T-helper 1 cell treated with Interleukin-12 subunit alpha and Interleukin-12 subunit beta and Interleukin-4 antibody, amounts not matched to agents 30 μg/mL and 1 μg/mL, for 36 hours (primary cell): ENCODE measurements around the gene TMEM178B.

ENCODE experiments used
- H3K27ac Mint-ChIP-seq: one replicate; pipeline ENCODE4 v1.8.0; 2021; ENCODE audit warnings: mild to moderate bottlenecking, mixed read lengths
- H3K27me3 Mint-ChIP-seq: one replicate; pipeline ENCODE4 v1.8.0; 2021; ENCODE audit warnings: low read depth, mixed read lengths
- H3K36me3 Mint-ChIP-seq: one replicate; pipeline ENCODE4 v1.8.0; 2021; ENCODE audit warnings: low read depth, mixed read lengths
- H3K4me1 Mint-ChIP-seq: one replicate; pipeline ENCODE4 v1.8.0; 2021; ENCODE audit warnings: low read depth, mixed read lengths
- H3K4me3 Mint-ChIP-seq: one replicate; pipeline ENCODE4 v1.8.0; 2021; ENCODE audit warnings: mild to moderate bottlenecking, moderate library complexity, mixed read lengths
- H3K9me3 Mint-ChIP-seq: one replicate; pipeline ENCODE4 v1.8.0; 2021; ENCODE audit warnings: mixed read lengths

TMEM178B gene

DNA sequence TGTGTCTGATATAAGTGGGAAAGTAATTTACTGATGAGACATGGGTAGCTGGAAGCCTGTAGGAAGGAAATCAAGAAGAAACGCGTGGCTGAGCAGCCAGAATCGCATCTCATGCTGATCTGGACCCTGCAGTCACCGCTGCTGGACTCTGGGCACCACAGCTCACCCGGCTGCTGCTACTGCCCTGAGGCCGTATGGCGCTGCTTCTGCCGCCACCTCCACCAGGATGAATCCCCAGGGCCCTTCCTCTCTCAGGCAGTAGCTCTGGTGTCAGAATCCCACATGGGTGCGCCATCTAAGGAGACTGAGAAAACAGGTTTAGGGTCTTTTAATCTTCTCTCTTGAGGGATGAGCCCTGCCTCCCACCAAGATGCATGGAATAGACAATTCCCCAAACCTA, 407.1 kb downstream of the TMEM178B start:
- peaks cover 9% of the 10 kb centered on the region for H3K27me3 Mint-ChIP-seq
- no peak overlapping the region for H3K4me3 Mint-ChIP-seq
- no peaks in the 10 kb centered on the region for H3K9me3 Mint-ChIP-seq
- H3K4me1 Mint-ChIP-seq, result peaks cover 9% of the 10 kb centered on the region
- H3K36me3 Mint-ChIP-seq, result no peaks in the 10 kb centered on the region
- H3K27ac Mint-ChIP-seq, result no peak overlapping the region

DNA sequence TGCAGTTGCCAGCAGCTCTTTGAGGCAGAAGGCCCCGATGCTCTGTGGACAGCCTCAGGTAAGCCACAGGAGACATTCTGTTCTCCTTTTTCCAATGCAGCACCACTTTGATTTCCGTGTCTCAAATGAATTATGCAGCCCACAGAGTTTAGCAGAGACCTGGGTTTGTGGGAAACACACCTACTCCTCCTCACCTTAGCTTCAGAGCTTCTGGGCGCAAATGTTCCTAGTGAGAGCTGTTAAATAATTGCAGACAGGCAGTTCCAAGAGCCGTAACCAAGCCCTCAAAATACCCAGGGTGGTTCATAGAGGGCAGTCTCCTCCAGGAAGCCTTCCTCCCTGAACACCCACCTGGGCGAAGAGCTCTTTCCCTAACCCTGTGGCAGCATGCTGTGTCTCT, 408.1 kb downstream of the TMEM178B start:
- H3K36me3 Mint-ChIP-seq, result no peaks in the 10 kb centered on the region
- H3K9me3 Mint-ChIP-seq, result no peaks in the 10 kb centered on the region
- no peak overlapping the region for H3K4me3 Mint-ChIP-seq

DNA sequence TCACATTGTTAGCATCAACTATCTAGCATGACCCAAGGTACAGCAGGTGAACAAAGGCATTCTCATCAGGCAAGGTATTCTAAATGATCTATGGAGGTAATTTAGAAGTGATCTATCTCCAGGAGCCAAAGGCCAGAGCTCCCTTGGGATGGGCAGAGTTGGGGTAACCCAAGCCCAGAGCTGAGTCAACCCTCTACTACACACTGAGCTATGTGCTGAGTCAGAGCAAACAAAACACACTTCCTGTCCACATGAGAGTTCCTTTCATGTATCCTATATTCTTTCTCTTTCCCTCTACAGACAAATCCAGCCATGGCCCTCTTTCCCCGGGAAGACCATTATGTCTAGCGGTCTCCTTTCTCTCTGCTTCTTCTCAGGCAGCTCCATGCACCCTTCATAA, 409.2 kb downstream of the TMEM178B start:
- H3K36me3 Mint-ChIP-seq, result no peaks in the 10 kb centered on the region
- H3K27me3 Mint-ChIP-seq, result peaks cover 9% of the 10 kb centered on the region
- peaks cover 9% of the 10 kb centered on the region for H3K4me1 Mint-ChIP-seq
- no peaks in the 10 kb centered on the region for H3K9me3 Mint-ChIP-seq
- no peak overlapping the region for H3K27ac Mint-ChIP-seq
- no peak overlapping the region for H3K4me3 Mint-ChIP-seq

More for the DNA sequence above, 408.1 kb downstream of the TMEM178B start:
- Mint-ChIP-seq H3K27ac (no peak overlapping the region), H3K27me3 (peaks cover 9% of the 10 kb centered on the region), H3K4me1 (peaks cover 9% of the 10 kb centered on the region)

DNA sequence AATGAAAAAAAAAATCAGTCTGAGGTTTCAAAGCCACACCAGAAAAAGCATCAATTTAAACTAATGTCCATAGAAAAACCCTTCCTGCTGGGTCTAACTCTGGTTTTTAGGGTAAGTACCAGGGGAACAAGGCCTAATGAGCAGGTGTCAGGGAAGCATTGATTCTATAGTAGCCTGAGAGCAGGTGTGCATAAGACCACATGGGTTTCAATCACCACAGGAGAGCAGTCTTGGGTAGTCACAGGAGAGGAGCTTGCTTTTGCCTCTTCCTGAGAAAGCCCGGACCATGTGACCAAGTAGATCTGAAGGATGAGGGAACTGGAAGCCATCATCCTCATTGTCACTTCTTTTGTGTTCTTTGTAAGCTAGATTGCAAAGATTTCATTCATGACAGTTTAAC, 411.0 kb downstream of the TMEM178B start:
- no peaks in the 10 kb centered on the region for H3K9me3 Mint-ChIP-seq
- H3K36me3 Mint-ChIP-seq, result no peaks in the 10 kb centered on the region
- peaks cover 16% of the 10 kb centered on the region for H3K27me3 Mint-ChIP-seq

DNA sequence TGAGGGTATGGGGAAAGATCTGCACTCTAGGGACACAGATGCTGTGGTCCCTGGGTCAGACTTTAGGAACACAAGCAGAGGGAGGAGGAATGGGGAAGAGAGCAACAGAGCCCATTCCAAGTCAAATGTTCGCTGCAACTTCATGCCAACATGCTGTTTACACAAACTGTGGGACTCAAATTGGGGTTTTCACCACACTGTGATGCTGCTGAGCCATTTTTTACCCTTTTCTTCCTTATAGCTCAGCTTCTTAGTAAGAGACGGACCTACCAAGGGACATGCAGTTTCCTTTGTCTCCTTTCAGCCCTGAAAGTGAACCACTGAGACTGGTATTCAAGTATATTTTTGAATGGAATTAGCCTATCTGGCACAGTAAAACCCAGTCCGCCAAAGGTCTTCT, 413.1 kb downstream of the TMEM178B start:
- no peak overlapping the region for H3K4me3 Mint-ChIP-seq

More for the DNA sequence above, 411.0 kb downstream of the TMEM178B start:
- H3K4me3 Mint-ChIP-seq, result no peak overlapping the region
- peaks cover 9% of the 10 kb centered on the region for H3K4me1 Mint-ChIP-seq
- H3K27ac Mint-ChIP-seq, result no peak overlapping the region

DNA sequence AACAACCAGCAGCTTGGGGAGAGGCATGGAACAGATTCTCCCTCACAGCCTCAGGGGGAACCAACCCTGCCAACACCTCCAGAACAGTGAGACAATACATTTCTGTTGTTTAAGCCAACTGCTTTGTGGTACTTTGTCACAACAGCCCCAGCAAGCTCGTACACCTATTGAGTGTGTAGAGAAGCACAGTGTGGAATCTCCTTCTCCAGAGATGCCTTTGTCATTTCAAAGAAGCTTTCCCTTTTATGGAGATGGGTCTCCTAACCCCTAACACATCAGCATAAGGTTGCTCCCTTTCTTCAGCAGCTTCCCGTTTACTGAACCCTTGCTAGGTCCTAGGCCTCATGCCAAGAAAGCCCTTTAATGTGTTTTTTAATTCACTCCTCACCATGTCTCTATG, 416.6 kb downstream of the TMEM178B start:
- Mint-ChIP-seq H3K9me3 (no peaks in the 10 kb centered on the region), H3K4me1 (no peaks in the 10 kb centered on the region), H3K4me3 (no peak overlapping the region), H3K36me3 (no peaks in the 10 kb centered on the region), H3K27ac (no peak overlapping the region), H3K27me3 (peaks cover 31% of the 10 kb centered on the region)

More for the DNA sequence above, 413.1 kb downstream of the TMEM178B start:
- peaks cover 9% of the 10 kb centered on the region for H3K4me1 Mint-ChIP-seq
- no peaks in the 10 kb centered on the region for H3K36me3 Mint-ChIP-seq
- no peaks in the 10 kb centered on the region for H3K9me3 Mint-ChIP-seq
- peaks cover 16% of the 10 kb centered on the region for H3K27me3 Mint-ChIP-seq
- H3K27ac Mint-ChIP-seq, result no peak overlapping the region

DNA sequence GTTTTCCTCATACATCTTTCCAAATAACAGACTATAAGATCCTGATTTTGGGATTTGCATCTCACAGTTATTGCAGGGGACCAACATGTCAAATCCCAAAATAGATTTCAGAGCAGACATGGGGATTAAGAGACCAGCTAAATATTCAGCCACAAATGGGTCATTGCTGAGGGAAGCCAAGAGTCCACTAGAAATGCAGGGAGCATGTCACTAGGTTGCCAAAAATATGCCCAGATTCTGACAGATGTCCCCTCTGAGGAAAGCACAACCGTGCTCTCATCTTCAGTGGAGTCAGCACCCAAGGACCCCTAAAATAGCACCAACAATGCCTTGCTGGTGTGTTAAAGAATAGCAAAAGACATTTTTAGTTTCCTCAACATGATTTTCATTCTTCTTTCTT, 421.2 kb downstream of the TMEM178B start:
- Mint-ChIP-seq H3K4me1 (no peaks in the 10 kb centered on the region), H3K9me3 (no peaks in the 10 kb centered on the region), H3K27ac (no peak overlapping the region), H3K27me3 (peaks cover 31% of the 10 kb centered on the region), H3K36me3 (no peaks in the 10 kb centered on the region), H3K4me3 (no peak overlapping the region)

DNA sequence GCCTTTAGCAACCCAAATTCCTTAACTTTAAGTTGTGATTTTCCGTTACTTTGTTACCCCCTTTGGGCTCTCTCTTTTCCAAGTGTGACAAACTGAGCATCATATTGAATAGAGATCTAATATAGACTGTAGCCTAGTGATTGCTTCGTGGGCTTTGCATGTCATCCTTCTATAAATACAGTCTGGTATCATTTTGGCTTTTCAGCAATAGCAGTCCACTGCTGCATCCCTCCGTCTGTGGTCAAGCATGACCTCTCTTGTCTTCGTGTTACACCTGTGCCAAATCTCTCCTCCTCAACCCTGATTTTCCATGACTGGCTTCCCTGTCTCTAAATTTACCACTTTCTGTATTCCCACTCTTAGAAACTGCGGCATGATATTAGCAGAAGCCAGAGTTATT, 423.5 kb downstream of the TMEM178B start:
- Mint-ChIP-seq H3K27ac (no peak overlapping the region), H3K36me3 (no peaks in the 10 kb centered on the region), H3K27me3 (peaks cover 43% of the 10 kb centered on the region), H3K4me1 (no peaks in the 10 kb centered on the region), H3K4me3 (no peak overlapping the region), H3K9me3 (no peaks in the 10 kb centered on the region)

DNA sequence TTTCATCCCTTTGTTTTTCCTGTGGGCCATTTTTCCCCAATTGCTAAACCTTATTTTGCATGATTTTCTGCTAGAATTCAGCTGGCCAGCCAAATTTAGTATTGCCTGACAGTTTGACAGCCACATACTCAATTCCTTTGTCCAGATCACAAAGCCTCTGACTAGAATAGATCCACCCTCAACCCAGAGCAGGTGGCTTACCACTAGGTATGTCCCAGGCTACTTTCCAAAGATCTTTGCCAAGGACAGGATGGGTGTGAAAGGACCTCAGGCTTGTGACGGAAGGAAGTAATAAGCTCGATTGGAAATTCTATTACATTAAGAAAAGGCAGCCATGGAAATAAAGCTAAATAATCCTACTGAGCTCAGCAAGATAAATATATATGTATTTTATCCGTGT, 426.7 kb downstream of the TMEM178B start:
- no peak overlapping the region for H3K27ac Mint-ChIP-seq
- peaks cover 42% of the 10 kb centered on the region for H3K27me3 Mint-ChIP-seq
- H3K4me3 Mint-ChIP-seq, result no peak overlapping the region
- H3K36me3 Mint-ChIP-seq, result no peaks in the 10 kb centered on the region
- H3K9me3 Mint-ChIP-seq, result no peaks in the 10 kb centered on the region
- no peaks in the 10 kb centered on the region for H3K4me1 Mint-ChIP-seq

DNA sequence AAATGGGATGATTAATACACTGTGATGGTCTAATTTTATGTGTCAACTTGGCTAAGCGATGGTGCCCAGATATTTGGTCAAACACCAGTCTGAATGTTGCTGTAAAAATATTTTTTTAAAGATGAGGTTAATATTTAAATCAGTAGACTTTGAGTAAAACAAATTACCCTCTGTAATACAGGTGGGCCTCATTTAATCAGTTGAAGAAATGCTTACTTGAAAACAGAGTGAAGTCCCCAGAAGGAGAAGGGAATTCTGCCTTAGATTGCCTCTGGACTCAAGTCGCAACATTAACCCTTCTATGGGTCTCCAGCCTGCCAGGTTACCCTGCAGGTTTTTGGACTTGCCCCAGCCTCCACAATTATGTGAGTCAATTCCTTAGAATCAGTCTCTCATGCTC, 427.6 kb downstream of the TMEM178B start:
- Mint-ChIP-seq H3K27ac (no peak overlapping the region), H3K4me1 (no peaks in the 10 kb centered on the region), H3K4me3 (no peak overlapping the region), H3K9me3 (no peaks in the 10 kb centered on the region), H3K36me3 (no peaks in the 10 kb centered on the region), H3K27me3 (peaks cover 47% of the 10 kb centered on the region)

DNA sequence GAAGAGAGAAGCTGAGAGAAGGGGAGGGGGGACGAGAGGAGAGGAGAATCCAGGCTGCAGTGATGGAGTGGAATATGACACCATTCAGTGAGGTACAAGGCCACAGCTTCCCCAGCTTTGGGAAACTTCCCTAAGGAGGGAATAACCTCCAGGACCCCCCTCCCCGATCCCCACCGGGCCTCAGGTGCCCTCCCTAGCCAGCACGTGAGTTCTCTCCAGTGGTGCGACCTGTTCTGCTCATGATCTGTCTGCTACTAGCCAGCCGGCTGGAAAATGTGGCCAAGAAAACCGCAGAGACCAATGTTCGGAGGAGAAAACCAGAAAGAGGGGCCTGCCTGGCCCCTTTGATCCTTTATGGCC, 437.4 kb downstream of the TMEM178B start:
- H3K36me3 Mint-ChIP-seq, result peaks cover 5% of the 10 kb centered on the region
- peaks cover 5% of the 10 kb centered on the region for H3K4me1 Mint-ChIP-seq
- H3K27me3 Mint-ChIP-seq, result peaks cover 78% of the 10 kb centered on the region
- no peak overlapping the region for H3K27ac Mint-ChIP-seq
- no peak overlapping the region for H3K4me3 Mint-ChIP-seq
- H3K9me3 Mint-ChIP-seq, result peaks cover 4% of the 10 kb centered on the region

DNA sequence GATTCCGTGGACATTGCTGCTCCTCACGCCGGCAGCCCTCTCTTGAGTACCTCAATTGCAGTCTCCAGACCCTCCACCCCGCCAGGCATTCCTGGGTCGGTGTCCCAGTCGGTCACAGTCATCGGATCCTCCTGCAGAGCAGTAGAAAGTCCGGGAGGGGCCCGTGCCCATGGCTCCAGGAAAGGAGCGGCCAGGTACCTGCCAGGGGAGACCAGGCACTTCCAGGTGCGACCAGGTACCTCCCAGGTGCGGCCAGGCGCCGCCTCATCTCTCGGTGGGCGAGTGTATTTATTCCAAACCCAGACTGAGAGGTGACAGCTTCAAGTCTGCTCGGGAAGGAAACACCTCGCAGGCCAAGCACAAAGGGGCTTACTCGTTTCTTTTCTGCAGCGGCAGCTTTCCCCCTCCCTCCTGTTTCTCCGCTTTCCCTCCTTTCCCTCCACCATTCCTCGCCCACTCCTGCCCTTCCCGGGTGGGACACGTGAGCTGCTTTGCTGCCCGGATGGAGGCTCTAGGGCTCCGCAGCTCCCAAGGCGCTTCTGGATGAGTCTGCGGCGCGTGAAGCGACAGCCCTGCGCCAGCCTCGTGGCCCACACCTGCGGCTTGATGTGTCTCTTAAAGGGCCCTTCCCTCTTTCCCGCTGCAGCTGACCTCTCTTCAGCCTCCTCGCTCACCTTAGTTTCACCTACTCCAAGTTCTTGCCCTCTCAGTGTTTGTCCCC, 438.0 kb downstream of the TMEM178B start:
- Mint-ChIP-seq H3K36me3 (peaks cover 5% of the 10 kb centered on the region), H3K4me1 (peaks cover 5% of the 10 kb centered on the region), H3K27me3 (peaks cover 75% of the 10 kb centered on the region), H3K27ac (no peak overlapping the region), H3K9me3 (peaks cover 4% of the 10 kb centered on the region), H3K4me3 (peak overlapping the region; percentile 69)

DNA sequence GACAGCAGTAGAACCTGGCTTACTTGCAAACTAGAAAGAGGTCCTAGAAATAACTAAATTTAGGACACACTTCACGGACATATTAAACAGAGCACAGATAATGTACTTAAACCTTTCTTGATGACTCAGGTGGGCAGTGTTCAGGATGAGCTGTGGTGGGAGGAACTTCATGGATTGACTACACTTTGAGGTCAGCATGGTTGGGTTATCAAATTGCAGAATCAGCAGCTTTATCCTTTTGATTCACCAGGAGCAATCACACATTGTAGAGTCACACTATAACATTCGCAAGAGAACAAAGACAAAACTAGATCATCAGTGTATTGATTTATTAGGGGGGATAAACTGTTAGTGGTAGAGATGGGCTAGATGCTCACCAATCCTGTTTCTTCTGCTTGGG, 438.7 kb downstream of the TMEM178B start:
- Mint-ChIP-seq H3K27ac (no peak overlapping the region), H3K4me1 (peaks cover 5% of the 10 kb centered on the region), H3K4me3 (peak overlapping the region; percentile 69), H3K27me3 (peaks cover 80% of the 10 kb centered on the region), H3K36me3 (peaks cover 5% of the 10 kb centered on the region), H3K9me3 (peaks cover 4% of the 10 kb centered on the region)

DNA sequence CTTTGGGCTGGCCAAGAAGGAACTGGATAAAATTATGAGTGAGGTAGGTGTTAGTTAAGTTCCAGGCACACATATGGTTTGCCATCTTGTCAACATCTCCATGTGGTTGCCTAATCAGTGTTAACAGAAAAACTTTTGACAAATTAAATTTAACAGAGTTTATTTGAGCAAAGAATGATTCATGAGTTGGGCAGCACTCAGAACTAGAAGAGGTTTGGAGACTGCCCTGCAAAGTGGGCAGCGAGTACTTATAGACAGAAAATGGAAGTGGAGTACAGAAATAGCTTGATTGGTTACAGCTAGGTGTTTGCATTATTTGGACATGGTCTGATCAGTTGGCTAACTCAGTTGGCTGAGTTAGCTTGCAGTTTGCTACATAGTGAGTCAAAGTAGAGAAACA, 439.9 kb downstream of the TMEM178B start:
- H3K9me3 Mint-ChIP-seq, result peaks cover 4% of the 10 kb centered on the region
- H3K4me3 Mint-ChIP-seq, result no peak overlapping the region
- peaks cover 77% of the 10 kb centered on the region for H3K27me3 Mint-ChIP-seq
- H3K4me1 Mint-ChIP-seq, result peaks cover 5% of the 10 kb centered on the region
- H3K36me3 Mint-ChIP-seq, result peaks cover 5% of the 10 kb centered on the region
- H3K27ac Mint-ChIP-seq, result no peak overlapping the region

DNA sequence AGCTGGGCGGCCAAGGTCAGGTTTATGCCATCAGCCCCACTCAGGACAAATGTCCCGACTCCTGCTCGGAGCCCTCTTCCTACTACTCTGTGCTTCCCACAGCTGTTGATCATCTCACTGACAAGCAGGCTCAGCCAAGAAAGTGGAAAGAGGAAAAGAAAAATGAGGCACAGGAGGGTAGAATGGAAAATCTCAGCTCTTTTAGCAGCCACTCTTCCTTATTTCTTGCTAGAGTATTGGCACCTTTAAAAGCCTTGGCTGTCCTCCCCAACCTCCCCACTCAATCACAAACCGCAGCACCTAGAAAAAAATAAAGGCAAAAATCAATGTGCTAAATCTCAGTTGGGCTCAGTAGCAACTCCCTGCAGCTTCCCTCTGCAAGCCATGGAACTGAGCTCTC, 442.1 kb downstream of the TMEM178B start:
- H3K27me3 Mint-ChIP-seq, result peaks cover 64% of the 10 kb centered on the region
- H3K9me3 Mint-ChIP-seq, result peaks cover 4% of the 10 kb centered on the region
- peaks cover 5% of the 10 kb centered on the region for H3K4me1 Mint-ChIP-seq
- no peak overlapping the region for H3K4me3 Mint-ChIP-seq
- H3K36me3 Mint-ChIP-seq, result peaks cover 2% of the 10 kb centered on the region
- H3K27ac Mint-ChIP-seq, result no peak overlapping the region

DNA sequence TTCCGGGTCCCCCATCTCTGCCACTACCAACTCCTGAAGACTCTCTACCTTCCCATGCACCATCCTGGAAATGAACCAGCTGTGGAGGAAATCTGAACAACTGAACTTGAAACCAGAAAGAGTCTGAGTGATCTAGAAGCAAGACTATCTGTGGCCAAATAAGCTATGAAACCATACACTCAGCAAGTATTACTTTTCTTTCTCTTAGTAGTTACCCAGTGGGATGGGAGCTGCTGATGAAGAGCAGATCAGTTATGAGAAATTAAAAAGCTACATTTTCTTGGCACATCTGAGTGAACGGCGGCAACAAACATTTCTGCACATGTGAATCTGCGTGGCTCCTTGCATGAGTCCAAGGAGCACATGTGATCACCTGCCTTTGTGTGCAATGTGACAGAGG, 445.8 kb downstream of the TMEM178B start:
- Mint-ChIP-seq H3K4me3 (no peak overlapping the region), H3K36me3 (no peaks in the 10 kb centered on the region), H3K27me3 (peaks cover 33% of the 10 kb centered on the region), H3K27ac (no peak overlapping the region), H3K4me1 (peaks cover 4% of the 10 kb centered on the region), H3K9me3 (no peaks in the 10 kb centered on the region)
